Neural progenitor cell (in vitro differentiated cells): Measurements from ENCODE around the gene EOGT. TPM values are rescaled to one million over a fixed set of nuclear protein-coding genes. Genes with fewer than 3 reads are reported as not detected.

Source experiments
- DNase-seq: peaks from one replicate; pipeline ENCODE4 v3.0.0-alpha.2; 2016; ENCODE audit warnings: low spot score
- H2AFZ ChIP-seq: fragments of 200-600 bp; sonication (generic); replicated peaks from 2 replicates; pipeline ENCODE4 v1.6.1; 2016; ENCODE audit warnings: antibody characterized with exemption
- H3F3A ChIP-seq: fragments of 200-600 bp; sonication (generic); 2 replicates; pipeline ENCODE4 v1.6.1; 2016; ENCODE audit warnings: antibody characterized with exemption, low read depth
- H3K27ac ChIP-seq: fragments of 200-600 bp; sonication (generic); 2 replicates; pipeline ENCODE4 v1.5.1; 2016; ENCODE audit warnings: mild to moderate bottlenecking
- H3K27me3 ChIP-seq: fragments of 200-600 bp; sonication (generic); 2 replicates; pipeline ENCODE4 v1.6.1; 2016; ENCODE audit warnings: mild to moderate bottlenecking, moderate library complexity
- H3K36me3 ChIP-seq: fragments of 200-600 bp; sonication (generic); 2 replicates; pipeline ENCODE4 v1.5.1; 2016
- H3K4me1 ChIP-seq: fragments of 200-600 bp; sonication (generic); 2 replicates; pipeline ENCODE4 v1.6.1; 2016; ENCODE audit warnings: mixed run types
- H3K4me2 ChIP-seq: fragments of 200-600 bp; sonication (generic); 2 replicates; pipeline ENCODE4 v1.6.1; 2016
- H3K4me3 ChIP-seq: fragments of 200-600 bp; sonication (generic); 2 replicates; pipeline ENCODE4 v1.5.1; 2016
- H3K79me2 ChIP-seq: fragments of 200-600 bp; sonication (generic); 2 replicates; pipeline ENCODE4 v1.6.1; 2016; ENCODE audit warnings: low read depth
- H3K9ac ChIP-seq: fragments of 200-600 bp; sonication (generic); 2 replicates; pipeline ENCODE4 v1.6.1; 2016
- H3K9me3 ChIP-seq: fragments of 200-600 bp; sonication (generic); 2 replicates; pipeline ENCODE4 v1.5.1; 2016; ENCODE audit warnings: low read depth
- H4K20me1 ChIP-seq: fragments of 200-600 bp; sonication (generic); 2 replicates; pipeline ENCODE4 v1.6.1; 2016; ENCODE audit warnings: low read depth
- H3K27ac Mint-ChIP-seq: 3 replicates; pipeline ENCODE4 v1.8.0; 2021; ENCODE audit warnings: mixed read lengths
- H3K27me3 Mint-ChIP-seq: 2 replicates; pipeline ENCODE4 v1.8.0; 2022; ENCODE audit warnings: low read depth, mild to moderate bottlenecking, inconsistent platforms, moderate library complexity, mixed read lengths; ENCODE audit not compliant: insufficient read depth
- H3K36me3 Mint-ChIP-seq: 3 replicates; pipeline ENCODE4 v1.8.0; 2021; ENCODE audit warnings: mixed read lengths
- H3K4me1 Mint-ChIP-seq: 3 replicates; pipeline ENCODE4 v1.8.0; 2021; ENCODE audit warnings: mixed read lengths
- H3K4me3 Mint-ChIP-seq: 3 replicates; pipeline ENCODE4 v1.8.0; 2021; ENCODE audit warnings: mild to moderate bottlenecking, moderate library complexity, mixed read lengths
- H3K9me3 Mint-ChIP-seq: 3 replicates; pipeline ENCODE4 v1.8.0; 2020; ENCODE audit warnings: mixed read lengths
- EZH2 ChIP-seq: fragments of 200-600 bp; sonication (generic); IDR thresholded peaks from 2 replicates; pipeline ENCODE4 v1.6.1; 2017; ENCODE audit warnings: antibody characterized with exemption, mild to moderate bottlenecking, moderate library complexity
- EZH2phosphoT487 ChIP-seq: fragments of 200-600 bp; sonication (generic); IDR thresholded peaks from 2 replicates; pipeline ENCODE4 v1.6.1; 2017; ENCODE audit warnings: antibody characterized with exemption
- total RNA-seq: library from RNA; depleted of rRNA; stranded (reverse); fragments of >200 nt; gene quantifications from 2 replicates; pipeline ENCODE4 v1.2.3, GENCODE V29; 2015; ENCODE audit warnings: low replicate concordance
- TF ChIP-seq, protein P1 (sequence below): fragments of 200-600 bp; sonication (generic); IDR thresholded peaks from 2 replicates; pipeline ENCODE4 v1.5.1; 2017; ENCODE audit warnings: antibody characterized with exemption, mild to moderate bottlenecking

EOGT gene
- total RNA-seq, 1 donor from 2014 or later, result 2.5 TPM

DNA sequence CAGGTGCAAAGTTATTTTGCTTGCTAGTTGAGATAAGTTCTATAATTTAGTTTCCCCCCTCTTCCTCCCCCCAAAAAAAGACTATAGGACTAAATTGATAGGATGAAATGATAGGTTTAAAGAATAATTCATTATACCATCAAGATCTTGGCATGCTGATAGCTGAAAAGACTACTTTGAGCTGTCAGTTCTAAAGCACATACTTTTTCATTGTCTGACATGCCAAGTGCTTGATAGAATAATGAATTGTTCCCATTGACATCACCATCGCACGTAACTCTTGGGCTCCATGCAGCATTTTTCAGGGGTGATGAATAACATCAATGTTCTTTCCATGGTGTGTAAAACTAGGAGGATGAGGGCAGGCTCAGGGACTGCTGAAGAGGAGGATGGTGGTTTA is 48.8 kb downstream of the EOGT start:
- no peaks in the 10 kb centered on the region for H3K27me3 ChIP-seq
- no peaks in the 10 kb centered on the region for H3K9me3 ChIP-seq
- no peaks in the 10 kb centered on the region for H3F3A ChIP-seq
- H3K9ac ChIP-seq, result no peak overlapping the region
- no peak overlapping the region for H3K4me3 ChIP-seq
- H4K20me1 ChIP-seq, result no peaks in the 10 kb centered on the region
- H3K36me3 ChIP-seq, result no peaks in the 10 kb centered on the region
- H3K79me2 ChIP-seq, result no peaks in the 10 kb centered on the region
- H3K4me2 ChIP-seq, result no peak overlapping the region
- peaks cover 4% of the 10 kb centered on the region for H3K4me1 Mint-ChIP-seq
- no peaks in the 10 kb centered on the region for H3K36me3 Mint-ChIP-seq
- H3K4me3 Mint-ChIP-seq, result no peak overlapping the region
- no peaks in the 10 kb centered on the region for H3K4me1 ChIP-seq
- no peak for DNase-seq
- H3K27ac ChIP-seq, result no peak overlapping the region
- H3K27me3 Mint-ChIP-seq, result peaks cover 4% of the 10 kb centered on the region
- H2AFZ ChIP-seq, result no peak overlapping the region
- H3K9me3 Mint-ChIP-seq, result no peaks in the 10 kb centered on the region
- H3K27ac Mint-ChIP-seq, result no peak overlapping the region
- TF ChIP-seq EZH2phosphoT487, result no peak
- no peak for TF ChIP-seq EZH2
- TF ChIP-seq, protein P1, sequence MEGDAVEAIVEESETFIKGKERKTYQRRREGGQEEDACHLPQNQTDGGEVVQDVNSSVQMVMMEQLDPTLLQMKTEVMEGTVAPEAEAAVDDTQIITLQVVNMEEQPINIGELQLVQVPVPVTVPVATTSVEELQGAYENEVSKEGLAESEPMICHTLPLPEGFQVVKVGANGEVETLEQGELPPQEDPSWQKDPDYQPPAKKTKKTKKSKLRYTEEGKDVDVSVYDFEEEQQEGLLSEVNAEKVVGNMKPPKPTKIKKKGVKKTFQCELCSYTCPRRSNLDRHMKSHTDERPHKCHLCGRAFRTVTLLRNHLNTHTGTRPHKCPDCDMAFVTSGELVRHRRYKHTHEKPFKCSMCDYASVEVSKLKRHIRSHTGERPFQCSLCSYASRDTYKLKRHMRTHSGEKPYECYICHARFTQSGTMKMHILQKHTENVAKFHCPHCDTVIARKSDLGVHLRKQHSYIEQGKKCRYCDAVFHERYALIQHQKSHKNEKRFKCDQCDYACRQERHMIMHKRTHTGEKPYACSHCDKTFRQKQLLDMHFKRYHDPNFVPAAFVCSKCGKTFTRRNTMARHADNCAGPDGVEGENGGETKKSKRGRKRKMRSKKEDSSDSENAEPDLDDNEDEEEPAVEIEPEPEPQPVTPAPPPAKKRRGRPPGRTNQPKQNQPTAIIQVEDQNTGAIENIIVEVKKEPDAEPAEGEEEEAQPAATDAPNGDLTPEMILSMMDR, result no peak

DNA sequence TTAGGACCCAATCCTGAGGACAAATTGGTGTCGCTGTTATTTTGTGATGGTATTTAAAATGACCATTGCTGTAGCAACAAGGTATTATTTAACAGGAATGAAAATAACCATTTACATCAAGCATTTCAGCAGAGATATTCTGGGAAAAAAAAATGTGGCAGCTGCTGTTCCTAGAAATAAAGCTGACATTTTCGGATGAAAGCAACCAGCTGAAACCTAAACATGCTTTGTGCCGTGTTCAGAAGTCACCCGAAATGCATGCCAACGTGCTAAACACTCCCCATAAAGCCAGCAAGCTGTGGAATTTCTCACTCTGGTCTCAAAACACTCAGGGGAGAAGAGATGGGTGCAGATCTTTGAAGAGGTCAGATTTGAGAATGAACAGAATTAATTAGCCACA is 49.6 kb downstream of the EOGT start:
- no peaks in the 10 kb centered on the region for H3F3A ChIP-seq
- no peak overlapping the region for H3K9ac ChIP-seq
- no peak for DNase-seq
- no peaks in the 10 kb centered on the region for H3K4me1 ChIP-seq
- TF ChIP-seq EZH2 (no peak), EZH2phosphoT487 (no peak)
- TF ChIP-seq, protein P1, result no peak
- Mint-ChIP-seq H3K4me1 (peaks cover 4% of the 10 kb centered on the region), H3K4me3 (no peak overlapping the region), H3K27ac (no peak overlapping the region), H3K36me3 (no peaks in the 10 kb centered on the region), H3K9me3 (peaks cover 2% of the 10 kb centered on the region), H3K27me3 (peaks cover 2% of the 10 kb centered on the region)
- no peak overlapping the region for H3K4me3 ChIP-seq
- no peaks in the 10 kb centered on the region for H3K36me3 ChIP-seq
- no peaks in the 10 kb centered on the region for H3K79me2 ChIP-seq
- H3K27me3 ChIP-seq, result no peaks in the 10 kb centered on the region
- no peak overlapping the region for H3K4me2 ChIP-seq
- H4K20me1 ChIP-seq, result no peaks in the 10 kb centered on the region
- no peak overlapping the region for H3K27ac ChIP-seq
- no peaks in the 10 kb centered on the region for H3K9me3 ChIP-seq
- no peak overlapping the region for H2AFZ ChIP-seq

DNA sequence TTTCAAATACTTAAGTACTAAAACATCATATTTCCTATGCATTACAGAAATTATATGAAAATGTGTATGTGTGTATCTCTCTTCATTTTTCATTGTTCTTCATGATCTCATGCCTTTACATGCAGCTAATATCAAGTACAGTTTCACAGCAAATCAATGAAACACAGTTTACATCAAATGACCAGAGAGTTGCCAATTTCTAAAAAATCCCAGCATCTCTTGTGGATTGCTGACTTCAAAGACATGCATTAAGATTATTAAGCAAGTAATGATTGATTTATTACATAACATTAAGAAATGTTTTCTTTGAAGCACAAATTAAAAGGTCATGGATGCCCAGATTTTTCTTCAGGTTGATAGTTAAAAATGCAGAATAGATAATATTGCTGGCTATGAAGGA is 50.1 kb downstream of the EOGT start:
- Mint-ChIP-seq H3K27me3 (peaks cover 2% of the 10 kb centered on the region), H3K36me3 (no peaks in the 10 kb centered on the region), H3K4me3 (no peak overlapping the region), H3K27ac (no peak overlapping the region), H3K9me3 (peaks cover 2% of the 10 kb centered on the region), H3K4me1 (peaks cover 4% of the 10 kb centered on the region)
- no peaks in the 10 kb centered on the region for H4K20me1 ChIP-seq
- no peaks in the 10 kb centered on the region for H3K4me1 ChIP-seq
- no peak overlapping the region for H3K9ac ChIP-seq
- DNase-seq, result no peak
- H3K4me3 ChIP-seq, result no peak overlapping the region
- no peak overlapping the region for H2AFZ ChIP-seq
- H3K79me2 ChIP-seq, result no peaks in the 10 kb centered on the region
- H3K36me3 ChIP-seq, result no peaks in the 10 kb centered on the region
- no peaks in the 10 kb centered on the region for H3F3A ChIP-seq
- H3K9me3 ChIP-seq, result no peaks in the 10 kb centered on the region
- TF ChIP-seq, protein P1, result no peak
- no peak for TF ChIP-seq EZH2phosphoT487
- H3K27ac ChIP-seq, result no peak overlapping the region
- H3K4me2 ChIP-seq, result no peak overlapping the region
- H3K27me3 ChIP-seq, result no peaks in the 10 kb centered on the region

DNA sequence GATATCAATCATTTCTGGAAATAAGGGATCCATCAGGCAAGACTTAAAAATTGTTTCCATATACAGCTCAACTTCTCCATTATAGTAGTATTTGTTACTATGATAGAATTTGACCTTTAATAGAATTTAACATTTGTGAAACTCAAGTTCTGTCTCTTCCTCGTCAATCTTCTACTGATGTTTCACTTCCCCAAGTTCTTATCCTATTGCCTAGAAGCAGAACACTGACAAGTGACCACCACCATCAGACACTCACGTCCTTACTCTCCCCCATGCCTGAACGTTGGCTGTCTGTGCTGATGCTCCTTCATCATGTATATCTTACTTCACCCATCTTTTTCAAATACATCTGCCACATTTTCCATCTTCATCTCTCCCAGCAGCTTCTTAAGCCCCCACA is 54.6 kb downstream of the EOGT start:
- H2AFZ ChIP-seq, result no peak overlapping the region
- no peak overlapping the region for H3K4me3 ChIP-seq
- no peak overlapping the region for H3K27ac ChIP-seq
- no peak overlapping the region for H3K4me3 Mint-ChIP-seq
- H3K9ac ChIP-seq, result no peak overlapping the region
- no peak for DNase-seq
- H3K9me3 ChIP-seq, result no peaks in the 10 kb centered on the region
- H3K27me3 ChIP-seq, result no peaks in the 10 kb centered on the region
- no peaks in the 10 kb centered on the region for H3F3A ChIP-seq
- no peak overlapping the region for H3K27ac Mint-ChIP-seq
- no peak overlapping the region for H3K4me2 ChIP-seq
- H3K4me1 ChIP-seq, result peaks cover 3% of the 10 kb centered on the region
- H3K27me3 Mint-ChIP-seq, result no peaks in the 10 kb centered on the region
- H3K9me3 Mint-ChIP-seq, result peaks cover 2% of the 10 kb centered on the region
- no peaks in the 10 kb centered on the region for H3K36me3 ChIP-seq
- TF ChIP-seq, protein P1, result no peak
- no peak for TF ChIP-seq EZH2
- TF ChIP-seq EZH2phosphoT487, result no peak
- no peaks in the 10 kb centered on the region for H4K20me1 ChIP-seq
- H3K79me2 ChIP-seq, result no peaks in the 10 kb centered on the region
- H3K4me1 Mint-ChIP-seq, result peaks cover 11% of the 10 kb centered on the region
- H3K36me3 Mint-ChIP-seq, result no peaks in the 10 kb centered on the region
